Activated naive CD8-positive, alpha-beta T cell (primary cell): ENCODE measurements around the gene EHBP1L1.
"Not testable (repeated sequence)": the region's sequence is repeated elsewhere in the genome, so short reads cannot be mapped to it uniquely, and the experiment has no call there.

ENCODE experiments used
- H3K27ac Mint-ChIP-seq: one replicate; pipeline ENCODE4 v1.8.0; 2021; ENCODE audit warnings: mixed read lengths
- H3K27me3 Mint-ChIP-seq: one replicate; pipeline ENCODE4 v1.8.0; 2021; ENCODE audit warnings: mixed read lengths
- H3K36me3 Mint-ChIP-seq: one replicate; pipeline ENCODE4 v1.8.0; 2021; ENCODE audit warnings: mixed read lengths
- H3K4me1 Mint-ChIP-seq: one replicate; pipeline ENCODE4 v1.8.0; 2021; ENCODE audit warnings: low read depth, mixed read lengths
- H3K4me3 Mint-ChIP-seq: one replicate; pipeline ENCODE4 v1.8.0; 2021; ENCODE audit warnings: mild to moderate bottlenecking, mixed read lengths
- H3K9me3 Mint-ChIP-seq: one replicate; pipeline ENCODE4 v1.8.0; 2021; ENCODE audit warnings: low read depth, mixed read lengths

The EHBP1L1 gene

GRCh38 chr11:65564879-65565559, 10.8 kb upstream of the EHBP1L1 start:
- not testable (repeated sequence) for H3K27me3 Mint-ChIP-seq, H3K9me3 Mint-ChIP-seq, H3K36me3 Mint-ChIP-seq
- Mint-ChIP-seq H3K4me3 (peak overlapping the region; percentile 74), H3K4me1 (peaks cover 54% of the 10 kb centered on the region), H3K27ac (peak overlapping the region; percentile 96)

- Mint-ChIP-seq H3K9me3 (no peaks in the 10 kb centered on the region), H3K27me3 (no peaks in the 10 kb centered on the region), H3K36me3 (peaks cover 5% of the 10 kb centered on the region), H3K4me3 (peak overlapping the region; percentile 74), H3K4me1 (peaks cover 50% of the 10 kb centered on the region), H3K27ac (peak overlapping the region; percentile 96)
Measured at GRCh38 chr11:65565624-65566453, 10.0 kb upstream of the EHBP1L1 start.

GRCh38 chr11:65569164-65569972, 6.5 kb upstream of the EHBP1L1 start:
- Mint-ChIP-seq H3K9me3 (no peaks in the 10 kb centered on the region), H3K4me1 (peaks cover 65% of the 10 kb centered on the region), H3K4me3 (peak overlapping the region; percentile 99), H3K27ac (peak overlapping the region; percentile 99), H3K27me3 (no peaks in the 10 kb centered on the region), H3K36me3 (peaks cover 8% of the 10 kb centered on the region)

- Mint-ChIP-seq H3K27ac (peak within 1 kb of the TSS; percentile 99), H3K36me3 (peaks cover 8% of the 10 kb centered on the region), H3K4me1 (peaks cover 65% of the 10 kb centered on the region), H3K4me3 (peak within 1 kb of the TSS; percentile 99), H3K27me3 (no peaks in the 10 kb centered on the region), H3K9me3 (no peaks in the 10 kb centered on the region)
Measured at GRCh38 chr11:65569973-65570918, 5.6 kb upstream of the EHBP1L1 start, which contains the start of gene ZNRD2. Gene ZNRD2, plus strand, starts transcription at chr11:65570477. Its CDS starts 15 bp downstream, at chr11:65570492.

- Mint-ChIP-seq H3K27ac (peak overlapping the region; percentile 83), H3K36me3 (peaks cover 8% of the 10 kb centered on the region), H3K4me1 (peaks cover 58% of the 10 kb centered on the region), H3K9me3 (no peaks in the 10 kb centered on the region), H3K27me3 (no peaks in the 10 kb centered on the region), H3K4me3 (peak overlapping the region; percentile 99)
Measured at GRCh38 chr11:65571420-65571819, 4.4 kb upstream of the EHBP1L1 start.

- Mint-ChIP-seq H3K27ac (peak overlapping the region; percentile 83), H3K4me3 (peak overlapping the region; percentile 99), H3K9me3 (no peaks in the 10 kb centered on the region), H3K4me1 (peaks cover 58% of the 10 kb centered on the region), H3K27me3 (no peaks in the 10 kb centered on the region), H3K36me3 (peaks cover 8% of the 10 kb centered on the region)
Measured at GRCh38 chr11:65571940-65572339, 3.9 kb upstream of the EHBP1L1 start.

- no peaks in the 10 kb centered on the region for H3K9me3 Mint-ChIP-seq
- peaks cover 54% of the 10 kb centered on the region for H3K4me1 Mint-ChIP-seq
- H3K27me3 Mint-ChIP-seq = no peaks in the 10 kb centered on the region
- H3K4me3 Mint-ChIP-seq = peak within 1 kb of the TSS; percentile 99
- H3K36me3 Mint-ChIP-seq = peaks cover 8% of the 10 kb centered on the region
- peak within 1 kb of the TSS; percentile 83 for H3K27ac Mint-ChIP-seq
Measured at GRCh38 chr11:65572356-65573051, 3.3 kb upstream of the EHBP1L1 start, which contains the start of gene FAM89B. Gene FAM89B, plus strand, starts transcription at chr11:65572538. Its CDS starts 132 bp downstream, at chr11:65572670.

- peaks cover 5% of the 10 kb centered on the region for H3K36me3 Mint-ChIP-seq
Measured at GRCh38 chr11:65573391-65574079, 2.3 kb upstream of the EHBP1L1 start.

GRCh38 chr11:65574109-65574810, 1.6 kb upstream of the EHBP1L1 start:
- peak overlapping the region; percentile 91 for H3K27ac Mint-ChIP-seq
- H3K9me3 Mint-ChIP-seq = no peaks in the 10 kb centered on the region
- peak overlapping the region; percentile 90 for H3K4me3 Mint-ChIP-seq
- peaks cover 54% of the 10 kb centered on the region for H3K4me1 Mint-ChIP-seq
- H3K27me3 Mint-ChIP-seq = no peaks in the 10 kb centered on the region
- peaks cover 5% of the 10 kb centered on the region for H3K36me3 Mint-ChIP-seq

More at GRCh38 chr11:65573391-65574079, 2.3 kb upstream of the EHBP1L1 start:
- no peaks in the 10 kb centered on the region for H3K27me3 Mint-ChIP-seq
- H3K27ac Mint-ChIP-seq = peak overlapping the region; percentile 84
- H3K4me1 Mint-ChIP-seq = peaks cover 58% of the 10 kb centered on the region
- H3K4me3 Mint-ChIP-seq = peak overlapping the region; percentile 87
- no peaks in the 10 kb centered on the region for H3K9me3 Mint-ChIP-seq

- peaks cover 52% of the 10 kb centered on the region for H3K4me1 Mint-ChIP-seq
- H3K9me3 Mint-ChIP-seq = no peaks in the 10 kb centered on the region
- peaks cover 5% of the 10 kb centered on the region for H3K36me3 Mint-ChIP-seq
Measured at GRCh38 chr11:65574811-65575567, 864 bp upstream of the EHBP1L1 start.

GRCh38 chr11:65576232-65576866, 496 bp downstream of the EHBP1L1 start:
- Mint-ChIP-seq H3K4me3 (peak overlapping the region; percentile 85), H3K9me3 (no peaks in the 10 kb centered on the region), H3K27ac (peak overlapping the region; percentile 72), H3K27me3 (no peaks in the 10 kb centered on the region), H3K4me1 (peaks cover 47% of the 10 kb centered on the region), H3K36me3 (peaks cover 4% of the 10 kb centered on the region)

More at GRCh38 chr11:65574811-65575567, 864 bp upstream of the EHBP1L1 start:
- Mint-ChIP-seq H3K27ac (peak overlapping the region; percentile 91), H3K27me3 (no peaks in the 10 kb centered on the region), H3K4me3 (peak overlapping the region; percentile 90)
